Osteoblast (primary cell): ENCODE results near the gene TMEM62. TPM values are rescaled to one million over a fixed set of nuclear protein-coding genes. Genes with fewer than 3 reads are reported as not detected.

ENCODE experiments used
- DNase-seq: peaks from one replicate; pipeline ENCODE4 v3.0.0; 2011; ENCODE audit warnings: low spot score, mixed read lengths; ENCODE audit not compliant: insufficient read length; ENCODE audit errors: missing footprints
- H2AFZ ChIP-seq: 2 replicates; pipeline ENCODE4 v1.6.0; 2011; ENCODE audit warnings: mild to moderate bottlenecking, low read length
- H3K27ac ChIP-seq: 2 replicates; pipeline ENCODE4 v1.5.1; 2011; ENCODE audit warnings: mild to moderate bottlenecking, low read depth, low read length, moderate library complexity
- H3K27me3 ChIP-seq: 2 replicates; pipeline ENCODE4 v1.6.0; 2012; ENCODE audit warnings: mild to moderate bottlenecking, control low read depth, inconsistent platforms, low read length, moderate library complexity; ENCODE audit not compliant: insufficient read depth
- H3K36me3 ChIP-seq: 2 replicates; pipeline ENCODE4 v1.5.1; 2011; ENCODE audit warnings: mild to moderate bottlenecking, low read length, control low read depth, moderate library complexity; ENCODE audit not compliant: insufficient read depth
- H3K4me1 ChIP-seq: 2 replicates; pipeline ENCODE4 v1.5.1; 2011; ENCODE audit warnings: mild to moderate bottlenecking, low read length, control low read depth, moderate library complexity; ENCODE audit not compliant: insufficient read depth
- H3K4me2 ChIP-seq: 2 replicates; pipeline ENCODE4 v1.6.0; 2011; ENCODE audit warnings: mild to moderate bottlenecking, low read length; ENCODE audit not compliant: insufficient read depth
- H3K4me3 ChIP-seq: fragments of 200-600 bp; sonication (generic); 3 replicates; pipeline ENCODE4 v1.5.1; 2012; ENCODE audit warnings: mild to moderate bottlenecking, low read length, inconsistent platforms; ENCODE audit not compliant: insufficient read depth
- H3K79me2 ChIP-seq: 2 replicates; pipeline ENCODE4 v1.6.0; 2012; ENCODE audit warnings: mild to moderate bottlenecking, low read length, control low read depth, inconsistent platforms; ENCODE audit not compliant: insufficient read depth
- H3K9me3 ChIP-seq: 2 replicates; pipeline ENCODE4 v1.5.1; 2011; ENCODE audit warnings: low read depth, low read length, control low read depth
- H4K20me1 ChIP-seq: 2 replicates; pipeline ENCODE4 v1.6.0; 2012; ENCODE audit warnings: mild to moderate bottlenecking, low read length, control low read depth; ENCODE audit not compliant: insufficient read depth
- total RNA-seq: library from RNA; depleted of rRNA; stranded (reverse); fragments of >200 nt; gene quantifications from 2 replicates; pipeline ENCODE4 v1.2.3, GENCODE V29; 2012
- TF ChIP-seq, protein P1 (sequence below): IDR thresholded peaks from 2 replicates; pipeline ENCODE4 v1.5.1; 2011; ENCODE audit warnings: mild to moderate bottlenecking, low read depth, low read length, moderate library complexity; ENCODE audit errors: extremely low read depth

Gene TMEM62
- total RNA-seq, 1 donor: 17.7 TPM

DNA sequence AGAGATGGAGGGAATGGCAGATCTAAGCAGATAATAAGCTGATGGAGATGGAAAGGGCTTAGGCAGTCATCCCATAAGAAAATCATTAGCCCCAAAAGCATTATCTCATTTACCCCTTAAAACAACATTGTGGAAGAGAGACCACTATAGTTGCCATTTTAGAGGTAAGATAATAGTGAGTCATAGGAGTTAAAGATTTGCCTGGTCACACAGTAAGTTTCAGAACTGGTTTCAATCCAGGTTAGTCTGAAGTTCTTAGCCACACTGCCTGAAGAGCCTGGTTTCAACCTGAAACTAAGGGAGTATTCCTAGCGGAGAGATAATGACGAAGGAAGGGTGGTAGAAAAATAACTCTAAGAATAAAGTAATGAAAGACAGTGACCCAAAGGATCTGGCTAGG, 14.6 kb upstream of the TMEM62 start:
- no peaks in the 10 kb centered on the region for H3K79me2 ChIP-seq
- no peaks in the 10 kb centered on the region for H4K20me1 ChIP-seq
- H3K27ac ChIP-seq: no peak overlapping the region
- H3K9me3 ChIP-seq: no peaks in the 10 kb centered on the region
- H2AFZ ChIP-seq: no peak overlapping the region
- TF ChIP-seq, protein P1, sequence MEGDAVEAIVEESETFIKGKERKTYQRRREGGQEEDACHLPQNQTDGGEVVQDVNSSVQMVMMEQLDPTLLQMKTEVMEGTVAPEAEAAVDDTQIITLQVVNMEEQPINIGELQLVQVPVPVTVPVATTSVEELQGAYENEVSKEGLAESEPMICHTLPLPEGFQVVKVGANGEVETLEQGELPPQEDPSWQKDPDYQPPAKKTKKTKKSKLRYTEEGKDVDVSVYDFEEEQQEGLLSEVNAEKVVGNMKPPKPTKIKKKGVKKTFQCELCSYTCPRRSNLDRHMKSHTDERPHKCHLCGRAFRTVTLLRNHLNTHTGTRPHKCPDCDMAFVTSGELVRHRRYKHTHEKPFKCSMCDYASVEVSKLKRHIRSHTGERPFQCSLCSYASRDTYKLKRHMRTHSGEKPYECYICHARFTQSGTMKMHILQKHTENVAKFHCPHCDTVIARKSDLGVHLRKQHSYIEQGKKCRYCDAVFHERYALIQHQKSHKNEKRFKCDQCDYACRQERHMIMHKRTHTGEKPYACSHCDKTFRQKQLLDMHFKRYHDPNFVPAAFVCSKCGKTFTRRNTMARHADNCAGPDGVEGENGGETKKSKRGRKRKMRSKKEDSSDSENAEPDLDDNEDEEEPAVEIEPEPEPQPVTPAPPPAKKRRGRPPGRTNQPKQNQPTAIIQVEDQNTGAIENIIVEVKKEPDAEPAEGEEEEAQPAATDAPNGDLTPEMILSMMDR: no peak
- H3K36me3 ChIP-seq: no peaks in the 10 kb centered on the region
- H3K4me2 ChIP-seq: no peak overlapping the region
- peaks cover 7% of the 10 kb centered on the region for H3K4me1 ChIP-seq
- peaks cover 3% of the 10 kb centered on the region for H3K27me3 ChIP-seq
- no peak for DNase-seq
- H3K4me3 ChIP-seq: no peak overlapping the region

DNA sequence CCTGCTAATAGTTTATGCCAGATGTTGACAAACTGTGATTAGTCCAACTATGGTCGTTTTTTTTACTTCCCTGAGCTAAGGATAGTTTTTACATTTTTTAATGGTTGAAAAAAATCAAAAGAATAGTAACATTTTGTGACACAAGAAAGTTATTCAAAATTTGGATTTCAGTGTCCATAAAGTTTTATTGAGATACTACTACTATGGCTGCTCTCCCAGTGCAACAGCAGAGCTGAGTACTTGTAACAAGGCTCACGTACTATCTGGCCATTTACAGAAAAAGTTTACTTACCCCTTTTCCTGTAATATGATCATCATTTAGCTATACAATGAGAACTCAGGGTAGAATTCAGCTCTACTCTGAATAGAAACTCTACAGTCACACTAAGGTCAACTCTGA, 11.5 kb upstream of the TMEM62 start:
- no peaks in the 10 kb centered on the region for H3K36me3 ChIP-seq
- H3K27me3 ChIP-seq: peaks cover 3% of the 10 kb centered on the region
- no peak overlapping the region for H3K4me3 ChIP-seq
- peaks cover 7% of the 10 kb centered on the region for H3K4me1 ChIP-seq
- TF ChIP-seq, protein P1: no peak
- H3K27ac ChIP-seq: peak overlapping the region; percentile 74
- H3K4me2 ChIP-seq: peak overlapping the region; percentile 97
- DNase-seq: no peak
- H3K9me3 ChIP-seq: no peaks in the 10 kb centered on the region
- no peaks in the 10 kb centered on the region for H3K79me2 ChIP-seq
- H2AFZ ChIP-seq: no peak overlapping the region
- H4K20me1 ChIP-seq: no peaks in the 10 kb centered on the region

DNA sequence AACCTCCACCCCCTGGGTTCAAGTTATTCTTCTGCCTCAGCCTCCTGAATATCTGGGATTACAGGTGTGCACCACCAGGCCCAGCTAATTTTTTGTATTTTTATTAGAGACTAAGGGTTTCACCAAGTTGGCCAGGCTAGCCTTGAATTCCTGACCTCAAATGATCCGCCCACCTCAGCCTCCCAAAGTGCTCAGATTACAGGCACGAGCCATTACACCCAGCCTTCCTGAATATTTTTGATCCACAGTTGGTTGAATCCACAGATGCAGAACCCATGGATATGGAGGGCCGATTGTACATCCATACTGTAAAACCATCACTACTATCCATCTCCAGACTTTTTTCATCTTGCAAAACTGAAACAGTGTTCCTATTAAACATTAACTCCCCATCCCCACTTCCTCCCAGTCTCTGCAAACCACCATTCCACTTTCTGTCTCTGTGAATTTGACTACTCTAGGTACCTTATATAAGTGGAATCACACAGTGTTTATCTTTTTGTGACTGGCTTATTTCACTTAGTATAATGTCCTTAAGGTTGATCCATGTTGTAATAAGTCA, 8.2 kb upstream of the TMEM62 start:
- Histone ChIP-seq H2AFZ (no peak overlapping the region), H3K27ac (no peak overlapping the region), H3K79me2 (no peaks in the 10 kb centered on the region), H3K36me3 (no peaks in the 10 kb centered on the region), H3K4me3 (no peak overlapping the region), H4K20me1 (no peaks in the 10 kb centered on the region), H3K27me3 (peaks cover 4% of the 10 kb centered on the region), H3K4me1 (peaks cover 2% of the 10 kb centered on the region), H3K4me2 (no peak overlapping the region), H3K9me3 (no peaks in the 10 kb centered on the region)
- no peak for DNase-seq
- TF ChIP-seq, protein P1: no peak

DNA sequence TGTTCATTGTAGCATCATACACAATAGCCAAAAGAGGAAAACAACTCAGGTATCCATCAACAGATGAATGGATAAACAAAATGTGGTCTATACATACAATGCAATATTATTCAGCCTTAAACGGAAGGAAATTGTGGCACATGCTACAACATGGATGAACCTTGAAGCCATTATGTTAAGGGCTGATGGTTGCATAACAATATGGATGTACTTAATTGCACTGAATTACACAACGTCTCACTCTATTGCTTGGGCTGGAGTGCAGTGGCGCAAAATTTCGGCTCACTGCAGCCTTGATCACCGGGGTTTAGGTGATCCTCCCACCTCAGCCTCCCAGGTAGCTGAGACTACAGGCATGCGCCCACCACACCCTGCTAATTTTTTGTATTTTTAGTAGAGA, 7.0 kb upstream of the TMEM62 start:
- DNase-seq: no peak
- peaks cover 4% of the 10 kb centered on the region for H3K27me3 ChIP-seq
- H3K27ac ChIP-seq: no peak overlapping the region
- no peak overlapping the region for H3K4me2 ChIP-seq
- H3K36me3 ChIP-seq: no peaks in the 10 kb centered on the region
- H2AFZ ChIP-seq: no peak overlapping the region
- no peaks in the 10 kb centered on the region for H3K9me3 ChIP-seq
- H3K79me2 ChIP-seq: no peaks in the 10 kb centered on the region
- H3K4me1 ChIP-seq: peaks cover 2% of the 10 kb centered on the region
- H3K4me3 ChIP-seq: no peak overlapping the region
- H4K20me1 ChIP-seq: no peaks in the 10 kb centered on the region
- TF ChIP-seq, protein P1: no peak
